ENCODE results near the gene SP6. TPM values are rescaled to one million over a fixed set of nuclear protein-coding genes. Genes with fewer than 3 reads are reported as not detected.

The SP6 gene
- total RNA-seq, 1 experiment from 2014 or later, result 3.3 TPM

DNA sequence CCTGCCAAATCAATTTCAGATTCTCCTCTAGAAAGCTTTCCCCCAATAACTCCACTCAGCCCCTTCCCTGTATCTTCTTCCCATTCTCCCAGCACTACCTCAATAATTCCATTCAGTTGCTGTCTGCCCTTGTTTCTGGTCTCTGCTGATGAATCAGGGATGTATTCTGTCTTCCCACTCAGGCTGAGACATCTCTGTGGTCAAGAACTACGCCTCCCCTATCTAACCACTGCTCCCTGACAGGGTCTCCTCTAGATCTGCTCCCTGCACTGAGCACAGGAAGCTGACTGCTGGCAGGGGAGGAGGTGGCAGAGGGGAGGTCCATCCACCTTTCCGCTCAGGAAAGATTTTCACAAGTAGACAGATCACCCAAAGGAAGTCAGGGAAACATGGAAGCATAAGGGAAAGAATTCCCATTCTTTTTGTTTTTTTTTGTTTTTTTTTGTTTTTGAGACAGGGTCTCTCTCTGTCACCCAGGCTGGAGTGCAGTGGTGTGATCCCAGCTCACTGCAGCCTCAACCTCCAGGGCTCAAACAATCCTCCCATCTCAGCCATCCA is 28.1 kb upstream of the SP6 start:
- H3K4me3 Mint-ChIP-seq, result no peak overlapping the region
- ATAC-seq (no peak), DNase-seq (ENCODE audit: low spot score) (no peak)
- CTCF ChIA-PET, result interaction anchor here (0.6 to 18.5 kb wide), 3 partner anchors 10 to 139 kb away, joined by 4 to 1122 read pairs (median 15); partner anchors contain the start of genes SCRN2 and SP6
- no peaks in the 10 kb centered on the region for H3K9me3 Mint-ChIP-seq
- H3K27me3 Mint-ChIP-seq (ENCODE audit: low read depth), result peaks cover 28% of the 10 kb centered on the region
- POLR2A ChIA-PET, result no interaction called here
- H3K4me1 Mint-ChIP-seq, result peaks cover 36% of the 10 kb centered on the region
- no peaks in the 10 kb centered on the region for H3K36me3 Mint-ChIP-seq
- H3K27ac Mint-ChIP-seq, result no peak overlapping the region
- TF ChIP-seq, protein P1, sequence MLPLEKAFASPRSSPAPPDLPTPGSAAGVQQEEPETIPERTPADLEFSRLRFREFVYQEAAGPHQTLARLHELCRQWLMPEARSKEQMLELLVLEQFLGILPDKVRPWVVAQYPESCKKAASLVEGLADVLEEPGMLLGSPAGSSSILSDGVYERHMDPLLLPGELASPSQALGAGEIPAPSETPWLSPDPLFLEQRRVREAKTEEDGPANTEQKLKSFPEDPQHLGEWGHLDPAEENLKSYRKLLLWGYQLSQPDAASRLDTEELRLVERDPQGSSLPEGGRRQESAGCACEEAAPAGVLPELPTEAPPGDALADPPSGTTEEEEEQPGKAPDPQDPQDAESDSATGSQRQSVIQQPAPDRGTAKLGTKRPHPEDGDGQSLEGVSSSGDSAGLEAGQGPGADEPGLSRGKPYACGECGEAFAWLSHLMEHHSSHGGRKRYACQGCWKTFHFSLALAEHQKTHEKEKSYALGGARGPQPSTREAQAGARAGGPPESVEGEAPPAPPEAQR (CRISPR knock-in tag; IDR thresholded peaks at IDR 0.05), result no peak
- TF ChIP-seq TEAD4 (CRISPR knock-in tag; IDR thresholded peaks at IDR 0.05) (no peak), ETV6 (CRISPR knock-in tag; IDR thresholded peaks at IDR 0.05) (no peak), JAZF1 (CRISPR knock-in tag; IDR thresholded peaks at IDR 0.05) (no peak), NFATC4 (CRISPR knock-in tag; IDR thresholded peaks at IDR 0.05) (no peak), TCF7 (CRISPR knock-in tag; IDR thresholded peaks at IDR 0.05; ENCODE audit: low read depth) (no peak), ZNF121 (CRISPR knock-in tag; IDR thresholded peaks at IDR 0.05) (no peak), EMX1 (CRISPR knock-in tag; IDR thresholded peaks at IDR 0.05) (no peak), NR3C1 (CRISPR knock-in tag; conservative IDR thresholded peaks at IDR 0.05; ENCODE audit: low read depth) (no peak)
- TF ChIP-seq, protein P2, sequence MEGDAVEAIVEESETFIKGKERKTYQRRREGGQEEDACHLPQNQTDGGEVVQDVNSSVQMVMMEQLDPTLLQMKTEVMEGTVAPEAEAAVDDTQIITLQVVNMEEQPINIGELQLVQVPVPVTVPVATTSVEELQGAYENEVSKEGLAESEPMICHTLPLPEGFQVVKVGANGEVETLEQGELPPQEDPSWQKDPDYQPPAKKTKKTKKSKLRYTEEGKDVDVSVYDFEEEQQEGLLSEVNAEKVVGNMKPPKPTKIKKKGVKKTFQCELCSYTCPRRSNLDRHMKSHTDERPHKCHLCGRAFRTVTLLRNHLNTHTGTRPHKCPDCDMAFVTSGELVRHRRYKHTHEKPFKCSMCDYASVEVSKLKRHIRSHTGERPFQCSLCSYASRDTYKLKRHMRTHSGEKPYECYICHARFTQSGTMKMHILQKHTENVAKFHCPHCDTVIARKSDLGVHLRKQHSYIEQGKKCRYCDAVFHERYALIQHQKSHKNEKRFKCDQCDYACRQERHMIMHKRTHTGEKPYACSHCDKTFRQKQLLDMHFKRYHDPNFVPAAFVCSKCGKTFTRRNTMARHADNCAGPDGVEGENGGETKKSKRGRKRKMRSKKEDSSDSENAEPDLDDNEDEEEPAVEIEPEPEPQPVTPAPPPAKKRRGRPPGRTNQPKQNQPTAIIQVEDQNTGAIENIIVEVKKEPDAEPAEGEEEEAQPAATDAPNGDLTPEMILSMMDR (IDR thresholded peaks at IDR 0.05), result no peak
- TF ChIP-seq, protein P3, sequence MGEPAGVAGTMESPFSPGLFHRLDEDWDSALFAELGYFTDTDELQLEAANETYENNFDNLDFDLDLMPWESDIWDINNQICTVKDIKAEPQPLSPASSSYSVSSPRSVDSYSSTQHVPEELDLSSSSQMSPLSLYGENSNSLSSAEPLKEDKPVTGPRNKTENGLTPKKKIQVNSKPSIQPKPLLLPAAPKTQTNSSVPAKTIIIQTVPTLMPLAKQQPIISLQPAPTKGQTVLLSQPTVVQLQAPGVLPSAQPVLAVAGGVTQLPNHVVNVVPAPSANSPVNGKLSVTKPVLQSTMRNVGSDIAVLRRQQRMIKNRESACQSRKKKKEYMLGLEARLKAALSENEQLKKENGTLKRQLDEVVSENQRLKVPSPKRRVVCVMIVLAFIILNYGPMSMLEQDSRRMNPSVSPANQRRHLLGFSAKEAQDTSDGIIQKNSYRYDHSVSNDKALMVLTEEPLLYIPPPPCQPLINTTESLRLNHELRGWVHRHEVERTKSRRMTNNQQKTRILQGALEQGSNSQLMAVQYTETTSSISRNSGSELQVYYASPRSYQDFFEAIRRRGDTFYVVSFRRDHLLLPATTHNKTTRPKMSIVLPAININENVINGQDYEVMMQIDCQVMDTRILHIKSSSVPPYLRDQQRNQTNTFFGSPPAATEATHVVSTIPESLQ (CRISPR knock-in tag; IDR thresholded peaks at IDR 0.05), result no peak
- TF ChIP-seq, protein P4, sequence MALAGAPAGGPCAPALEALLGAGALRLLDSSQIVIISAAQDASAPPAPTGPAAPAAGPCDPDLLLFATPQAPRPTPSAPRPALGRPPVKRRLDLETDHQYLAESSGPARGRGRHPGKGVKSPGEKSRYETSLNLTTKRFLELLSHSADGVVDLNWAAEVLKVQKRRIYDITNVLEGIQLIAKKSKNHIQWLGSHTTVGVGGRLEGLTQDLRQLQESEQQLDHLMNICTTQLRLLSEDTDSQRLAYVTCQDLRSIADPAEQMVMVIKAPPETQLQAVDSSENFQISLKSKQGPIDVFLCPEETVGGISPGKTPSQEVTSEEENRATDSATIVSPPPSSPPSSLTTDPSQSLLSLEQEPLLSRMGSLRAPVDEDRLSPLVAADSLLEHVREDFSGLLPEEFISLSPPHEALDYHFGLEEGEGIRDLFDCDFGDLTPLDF (CRISPR knock-in tag; IDR thresholded peaks at IDR 0.05), result no peak
- TF ChIP-seq, protein P5, sequence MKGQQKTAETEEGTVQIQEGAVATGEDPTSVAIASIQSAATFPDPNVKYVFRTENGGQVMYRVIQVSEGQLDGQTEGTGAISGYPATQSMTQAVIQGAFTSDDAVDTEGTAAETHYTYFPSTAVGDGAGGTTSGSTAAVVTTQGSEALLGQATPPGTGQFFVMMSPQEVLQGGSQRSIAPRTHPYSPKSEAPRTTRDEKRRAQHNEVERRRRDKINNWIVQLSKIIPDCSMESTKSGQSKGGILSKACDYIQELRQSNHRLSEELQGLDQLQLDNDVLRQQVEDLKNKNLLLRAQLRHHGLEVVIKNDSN (CRISPR knock-in tag; IDR thresholded peaks at IDR 0.05), result no peak
- TF ChIP-seq, protein P6, sequence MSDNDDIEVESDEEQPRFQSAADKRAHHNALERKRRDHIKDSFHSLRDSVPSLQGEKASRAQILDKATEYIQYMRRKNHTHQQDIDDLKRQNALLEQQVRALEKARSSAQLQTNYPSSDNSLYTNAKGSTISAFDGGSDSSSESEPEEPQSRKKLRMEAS (CRISPR knock-in tag; IDR thresholded peaks at IDR 0.05), result no peak
- TF ChIP-seq, protein P7, sequence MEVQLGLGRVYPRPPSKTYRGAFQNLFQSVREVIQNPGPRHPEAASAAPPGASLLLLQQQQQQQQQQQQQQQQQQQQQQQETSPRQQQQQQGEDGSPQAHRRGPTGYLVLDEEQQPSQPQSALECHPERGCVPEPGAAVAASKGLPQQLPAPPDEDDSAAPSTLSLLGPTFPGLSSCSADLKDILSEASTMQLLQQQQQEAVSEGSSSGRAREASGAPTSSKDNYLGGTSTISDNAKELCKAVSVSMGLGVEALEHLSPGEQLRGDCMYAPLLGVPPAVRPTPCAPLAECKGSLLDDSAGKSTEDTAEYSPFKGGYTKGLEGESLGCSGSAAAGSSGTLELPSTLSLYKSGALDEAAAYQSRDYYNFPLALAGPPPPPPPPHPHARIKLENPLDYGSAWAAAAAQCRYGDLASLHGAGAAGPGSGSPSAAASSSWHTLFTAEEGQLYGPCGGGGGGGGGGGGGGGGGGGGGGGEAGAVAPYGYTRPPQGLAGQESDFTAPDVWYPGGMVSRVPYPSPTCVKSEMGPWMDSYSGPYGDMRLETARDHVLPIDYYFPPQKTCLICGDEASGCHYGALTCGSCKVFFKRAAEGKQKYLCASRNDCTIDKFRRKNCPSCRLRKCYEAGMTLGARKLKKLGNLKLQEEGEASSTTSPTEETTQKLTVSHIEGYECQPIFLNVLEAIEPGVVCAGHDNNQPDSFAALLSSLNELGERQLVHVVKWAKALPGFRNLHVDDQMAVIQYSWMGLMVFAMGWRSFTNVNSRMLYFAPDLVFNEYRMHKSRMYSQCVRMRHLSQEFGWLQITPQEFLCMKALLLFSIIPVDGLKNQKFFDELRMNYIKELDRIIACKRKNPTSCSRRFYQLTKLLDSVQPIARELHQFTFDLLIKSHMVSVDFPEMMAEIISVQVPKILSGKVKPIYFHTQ (CRISPR knock-in tag; IDR thresholded peaks at IDR 0.05), result no peak
- TF ChIP-seq, protein P8, sequence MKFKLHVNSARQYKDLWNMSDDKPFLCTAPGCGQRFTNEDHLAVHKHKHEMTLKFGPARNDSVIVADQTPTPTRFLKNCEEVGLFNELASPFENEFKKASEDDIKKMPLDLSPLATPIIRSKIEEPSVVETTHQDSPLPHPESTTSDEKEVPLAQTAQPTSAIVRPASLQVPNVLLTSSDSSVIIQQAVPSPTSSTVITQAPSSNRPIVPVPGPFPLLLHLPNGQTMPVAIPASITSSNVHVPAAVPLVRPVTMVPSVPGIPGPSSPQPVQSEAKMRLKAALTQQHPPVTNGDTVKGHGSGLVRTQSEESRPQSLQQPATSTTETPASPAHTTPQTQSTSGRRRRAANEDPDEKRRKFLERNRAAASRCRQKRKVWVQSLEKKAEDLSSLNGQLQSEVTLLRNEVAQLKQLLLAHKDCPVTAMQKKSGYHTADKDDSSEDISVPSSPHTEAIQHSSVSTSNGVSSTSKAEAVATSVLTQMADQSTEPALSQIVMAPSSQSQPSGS (CRISPR knock-in tag; IDR thresholded peaks at IDR 0.05; ENCODE audit: borderline replicate concordance, low read depth), result no peak

Measured in WTC11 (cell line).